Parathyroid adenoma (tissue), 2 donors: ENCODE data around the gene MAGEA1.

Source experiments
- H2AFZ ChIP-seq: fragments of 300-600 bp; sonication (generic); one replicate; pipeline ENCODE4 v1.7.0; 2017; ENCODE audit warnings: antibody characterized with exemption, mild to moderate bottlenecking
- H3K27ac ChIP-seq: fragments of 300-600 bp; sonication (generic); one replicate; pipeline ENCODE4 v1.7.0; 2017
- H3K27me3 ChIP-seq: fragments of 300-600 bp; sonication (generic); one replicate; pipeline ENCODE4 v1.7.0; 2017; ENCODE audit warnings: low read length; ENCODE audit not compliant: control insufficient read depth, insufficient read depth
- H3K36me3 ChIP-seq: fragments of 300-600 bp; sonication (generic); one replicate; pipeline ENCODE4 v1.7.0; 2017; ENCODE audit warnings: low read length; ENCODE audit not compliant: control insufficient read depth, insufficient read depth
- H3K4me1 ChIP-seq: fragments of 300-600 bp; sonication (generic); one replicate; pipeline ENCODE4 v1.7.0; 2017; ENCODE audit warnings: control low read depth
- H3K4me2 ChIP-seq: fragments of 300-600 bp; sonication (generic); one replicate; pipeline ENCODE4 v1.7.0; 2017; ENCODE audit warnings: low read length
- H3K4me3 ChIP-seq: fragments of 300-600 bp; sonication (generic); one replicate; pipeline ENCODE4 v1.7.0; 2017; ENCODE audit warnings: low read depth, low read length
- H3K79me2 ChIP-seq: fragments of 300-600 bp; sonication (generic); one replicate; pipeline ENCODE4 v1.7.0; 2017; ENCODE audit warnings: control low read depth
- H3K9ac ChIP-seq: fragments of 300-600 bp; sonication (generic); one replicate; pipeline ENCODE4 v1.7.0; 2017; ENCODE audit warnings: mild to moderate bottlenecking
- H3K9me3 ChIP-seq: fragments of 300-600 bp; sonication (generic); one replicate; pipeline ENCODE4 v1.7.0; 2017; ENCODE audit warnings: low read length; ENCODE audit not compliant: control insufficient read depth
- TF ChIP-seq, protein P1 (sequence below): fragments of 300-600 bp; sonication (generic); IDR thresholded peaks from one replicate; pipeline ENCODE4 v1.7.0; 2017; ENCODE audit warnings: antibody characterized with exemption, mild to moderate bottlenecking
- donor health status: primary hyperparathyroidism.

Gene MAGEA1

DNA sequence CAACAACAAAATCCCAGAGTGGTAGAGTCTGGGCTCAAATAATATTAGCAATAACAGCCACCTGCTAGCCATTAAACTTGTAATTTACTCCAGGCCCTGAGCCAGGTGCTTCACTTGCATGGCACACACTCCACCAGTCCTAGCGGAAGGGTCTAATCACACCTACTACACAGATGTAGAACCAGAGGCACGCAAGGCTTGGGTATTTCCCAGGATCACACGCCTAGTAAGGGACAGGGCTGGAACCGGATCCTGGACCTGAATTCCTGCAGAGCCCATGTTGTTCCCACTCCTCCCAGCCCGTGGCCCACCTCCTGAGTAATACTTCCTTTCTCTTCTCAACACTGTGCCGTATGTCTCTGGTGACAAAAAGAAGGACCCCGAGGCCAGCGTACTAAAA lies 5.7 kb downstream of the MAGEA1 start:
- no peak overlapping the region for H3K27ac ChIP-seq

DNA sequence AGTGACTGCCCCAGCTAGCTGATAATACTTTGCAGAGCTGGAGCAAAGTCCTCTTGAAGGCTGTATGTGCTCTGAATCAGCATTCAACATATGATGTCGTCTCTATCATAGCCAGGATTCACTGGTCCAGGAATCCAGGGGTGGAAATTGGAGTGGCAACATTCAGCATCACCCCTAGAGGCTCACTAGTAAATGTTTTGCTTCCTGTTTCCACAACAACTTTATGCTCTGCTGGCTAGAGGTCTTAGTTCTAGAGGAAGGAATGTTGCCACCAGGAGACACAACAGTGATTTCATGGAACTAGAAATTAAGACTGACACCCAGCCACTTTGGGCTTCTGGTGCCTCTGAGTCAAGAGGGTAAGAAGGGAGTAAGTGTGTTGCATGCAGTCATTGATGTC lies 11.3 kb downstream of the MAGEA1 start:
- TF ChIP-seq, protein P1, sequence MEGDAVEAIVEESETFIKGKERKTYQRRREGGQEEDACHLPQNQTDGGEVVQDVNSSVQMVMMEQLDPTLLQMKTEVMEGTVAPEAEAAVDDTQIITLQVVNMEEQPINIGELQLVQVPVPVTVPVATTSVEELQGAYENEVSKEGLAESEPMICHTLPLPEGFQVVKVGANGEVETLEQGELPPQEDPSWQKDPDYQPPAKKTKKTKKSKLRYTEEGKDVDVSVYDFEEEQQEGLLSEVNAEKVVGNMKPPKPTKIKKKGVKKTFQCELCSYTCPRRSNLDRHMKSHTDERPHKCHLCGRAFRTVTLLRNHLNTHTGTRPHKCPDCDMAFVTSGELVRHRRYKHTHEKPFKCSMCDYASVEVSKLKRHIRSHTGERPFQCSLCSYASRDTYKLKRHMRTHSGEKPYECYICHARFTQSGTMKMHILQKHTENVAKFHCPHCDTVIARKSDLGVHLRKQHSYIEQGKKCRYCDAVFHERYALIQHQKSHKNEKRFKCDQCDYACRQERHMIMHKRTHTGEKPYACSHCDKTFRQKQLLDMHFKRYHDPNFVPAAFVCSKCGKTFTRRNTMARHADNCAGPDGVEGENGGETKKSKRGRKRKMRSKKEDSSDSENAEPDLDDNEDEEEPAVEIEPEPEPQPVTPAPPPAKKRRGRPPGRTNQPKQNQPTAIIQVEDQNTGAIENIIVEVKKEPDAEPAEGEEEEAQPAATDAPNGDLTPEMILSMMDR, result no peak
- Histone ChIP-seq H3K9me3 (no peaks in the 10 kb centered on the region), H3K27me3 (no peaks in the 10 kb centered on the region), H3K9ac (no peak overlapping the region), H3K4me2 (no peak overlapping the region), H3K36me3 (no peaks in the 10 kb centered on the region), H2AFZ (no peak overlapping the region), H3K4me3 (no peak overlapping the region), H3K27ac (no peak overlapping the region), H3K4me1 (no peaks in the 10 kb centered on the region), H3K79me2 (no peaks in the 10 kb centered on the region)

More for the DNA sequence above, 5.7 kb downstream of the MAGEA1 start:
- H2AFZ ChIP-seq, result no peak overlapping the region
- no peaks in the 10 kb centered on the region for H3K9me3 ChIP-seq
- H3K36me3 ChIP-seq, result no peaks in the 10 kb centered on the region
- H3K4me3 ChIP-seq, result no peak overlapping the region
- no peaks in the 10 kb centered on the region for H3K4me1 ChIP-seq
- no peaks in the 10 kb centered on the region for H3K79me2 ChIP-seq
- TF ChIP-seq, protein P1, result no peak
- H3K27me3 ChIP-seq, result no peaks in the 10 kb centered on the region
- no peak overlapping the region for H3K4me2 ChIP-seq
- no peak overlapping the region for H3K9ac ChIP-seq

DNA sequence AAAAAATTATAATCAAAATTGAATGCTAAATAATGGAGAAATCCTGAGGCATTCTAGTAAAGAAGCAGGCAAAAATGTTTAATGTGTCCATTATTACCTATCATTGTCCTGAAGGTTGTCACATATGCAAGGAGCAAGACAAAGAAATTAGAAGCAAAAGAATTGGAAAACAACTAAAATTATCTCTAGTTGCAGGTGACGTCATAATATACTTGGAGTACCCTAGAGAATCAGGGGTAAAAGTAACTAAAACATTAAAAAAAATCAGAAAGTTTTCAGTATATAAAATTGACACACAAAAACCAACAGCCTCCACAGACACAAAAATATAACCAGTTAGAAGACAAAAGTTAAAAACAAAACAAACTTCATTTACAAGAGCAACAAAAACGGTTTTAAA lies 21.4 kb downstream of the MAGEA1 start:
- no peak overlapping the region for H3K9ac ChIP-seq
- H2AFZ ChIP-seq, result no peak overlapping the region
- H3K27ac ChIP-seq, result no peak overlapping the region
- H3K4me1 ChIP-seq, result no peaks in the 10 kb centered on the region
- H3K79me2 ChIP-seq, result no peaks in the 10 kb centered on the region
- H3K9me3 ChIP-seq, result no peaks in the 10 kb centered on the region
- TF ChIP-seq, protein P1, result no peak
- no peaks in the 10 kb centered on the region for H3K27me3 ChIP-seq
- no peak overlapping the region for H3K4me2 ChIP-seq
- H3K36me3 ChIP-seq, result no peaks in the 10 kb centered on the region
- no peak overlapping the region for H3K4me3 ChIP-seq

DNA sequence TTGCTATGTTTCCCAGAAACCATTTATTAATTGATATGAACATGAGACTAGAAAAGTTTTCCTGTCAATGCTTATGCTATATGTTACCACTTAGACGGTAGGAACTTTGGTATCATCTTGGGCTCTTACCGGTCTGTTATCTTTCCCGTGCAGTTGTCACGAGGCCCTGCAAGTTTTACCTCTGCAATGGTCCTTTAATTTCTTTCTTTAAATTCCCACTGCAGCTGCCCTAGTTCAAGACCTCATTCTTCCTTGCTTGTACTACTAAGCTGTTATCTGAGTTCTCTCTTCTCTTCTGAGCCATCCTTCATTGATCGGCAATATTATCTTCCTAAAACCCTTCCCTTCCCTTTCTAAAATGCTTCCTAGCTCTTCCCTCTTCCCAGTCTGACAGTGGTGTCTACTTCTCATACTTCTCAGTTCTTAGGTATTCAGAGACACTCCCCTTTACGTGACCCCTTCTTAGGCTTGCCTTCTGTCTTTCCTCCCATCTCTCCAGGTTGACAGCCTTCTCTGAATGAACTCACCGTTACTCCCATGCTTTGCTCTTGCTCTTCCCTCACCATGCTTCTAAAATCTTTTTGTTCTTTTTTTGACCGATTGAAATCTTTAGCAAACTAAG lies 27.5 kb downstream of the MAGEA1 start:
- H2AFZ ChIP-seq, result no peak overlapping the region
- no peaks in the 10 kb centered on the region for H3K27me3 ChIP-seq
- H3K36me3 ChIP-seq, result no peaks in the 10 kb centered on the region
- no peak overlapping the region for H3K27ac ChIP-seq
- no peaks in the 10 kb centered on the region for H3K79me2 ChIP-seq
- TF ChIP-seq, protein P1, result no peak
- no peaks in the 10 kb centered on the region for H3K9me3 ChIP-seq
- H3K4me2 ChIP-seq, result no peak overlapping the region
- H3K4me1 ChIP-seq, result no peaks in the 10 kb centered on the region
- H3K4me3 ChIP-seq, result no peak overlapping the region
- H3K9ac ChIP-seq, result no peak overlapping the region

DNA sequence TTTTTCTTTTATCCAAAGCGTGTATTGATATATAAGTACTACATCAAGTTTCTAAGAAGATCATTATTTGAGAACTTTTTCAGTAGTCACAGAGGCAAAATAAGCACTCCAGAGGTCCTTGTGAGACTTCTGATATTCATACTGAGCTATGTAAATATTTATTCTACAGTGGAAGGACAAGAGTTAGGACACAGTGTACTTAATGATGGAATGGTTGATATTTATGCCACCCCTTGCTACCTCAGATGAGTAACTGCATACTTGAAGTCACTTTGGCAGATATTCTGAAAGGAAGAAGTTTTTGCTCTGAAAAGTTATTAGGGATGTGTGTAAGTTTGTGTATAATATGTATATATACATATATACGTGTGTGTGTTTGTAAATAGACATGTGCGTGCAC lies 30.3 kb downstream of the MAGEA1 start:
- H3K9ac ChIP-seq, result no peak overlapping the region
- no peak overlapping the region for H2AFZ ChIP-seq
- H3K79me2 ChIP-seq, result no peaks in the 10 kb centered on the region
- TF ChIP-seq, protein P1, result no peak
- no peak overlapping the region for H3K27ac ChIP-seq
- H3K36me3 ChIP-seq, result no peaks in the 10 kb centered on the region
- no peaks in the 10 kb centered on the region for H3K9me3 ChIP-seq
- no peaks in the 10 kb centered on the region for H3K4me1 ChIP-seq
- no peak overlapping the region for H3K4me2 ChIP-seq
- no peaks in the 10 kb centered on the region for H3K27me3 ChIP-seq
- no peak overlapping the region for H3K4me3 ChIP-seq
